NB4 (cell line): ENCODE data around the gene ADAMTSL3.

ENCODE experiments used
- DNase-seq: peaks from one replicate; pipeline ENCODE4 v3.0.0; 2010; ENCODE audit warnings: low read depth
- H3K4me3 ChIP-seq: one replicate; pipeline ENCODE4 v1.5.1; 2011; ENCODE audit warnings: mild to moderate bottlenecking, low read depth, low read length, moderate library complexity
- CTCF ChIP-seq: IDR thresholded peaks from one replicate; pipeline ENCODE4 v1.5.1; 2012; ENCODE audit warnings: low read depth, low read length
- MAX ChIP-seq: IDR thresholded peaks from 2 replicates; pipeline ENCODE4 v1.6.1; 2011; ENCODE audit warnings: low read depth, low read length
- MYC ChIP-seq: IDR thresholded peaks from 2 replicates; pipeline ENCODE4 v1.6.1; 2011; ENCODE audit warnings: low read depth, low read length
- POLR2A ChIP-seq: IDR thresholded peaks from 2 replicates; pipeline ENCODE4 v1.6.1; 2011; ENCODE audit warnings: mild to moderate bottlenecking; ENCODE audit not compliant: insufficient read length; ENCODE audit errors: extremely low read depth

ADAMTSL3 gene

GRCh38 chr15:83919978-83920510 is 266.1 kb downstream of the ADAMTSL3 start:
- H3K4me3 ChIP-seq, result no peak overlapping the region
- no peak for TF ChIP-seq MYC
- no peak for TF ChIP-seq MAX
- TF ChIP-seq POLR2A, result no peak
- TF ChIP-seq CTCF, result no peak
- DNase-seq, result no peak

- no peak for TF ChIP-seq MAX
- TF ChIP-seq CTCF, result no peak
- no peak for TF ChIP-seq MYC
- TF ChIP-seq POLR2A, result no peak
Measured at GRCh38 chr15:83922649-83923294, 268.8 kb downstream of the ADAMTSL3 start.

GRCh38 chr15:83926116-83926515 is 272.2 kb downstream of the ADAMTSL3 start:
- no peak for DNase-seq
- no peak overlapping the region for H3K4me3 ChIP-seq
- TF ChIP-seq MAX (no peak), MYC (no peak), POLR2A (no peak), CTCF (no peak)

More at GRCh38 chr15:83922649-83923294, 268.8 kb downstream of the ADAMTSL3 start:
- DNase-seq, result no peak
- no peak overlapping the region for H3K4me3 ChIP-seq

GRCh38 chr15:83927704-83928391 is 273.9 kb downstream of the ADAMTSL3 start:
- TF ChIP-seq MAX (no peak), CTCF (no peak), MYC (no peak), POLR2A (no peak)
- no peak for DNase-seq
- H3K4me3 ChIP-seq, result no peak overlapping the region

GRCh38 chr15:83928392-83928734 is 274.4 kb downstream of the ADAMTSL3 start:
- H3K4me3 ChIP-seq, result no peak overlapping the region
- DNase-seq, result no peak
- no peak for TF ChIP-seq POLR2A
- TF ChIP-seq MAX, result no peak
- no peak for TF ChIP-seq CTCF
- no peak for TF ChIP-seq MYC
